HepG2 (cell line): ENCODE measurements around the gene ASAP2. TPM values are rescaled to one million over a fixed set of nuclear protein-coding genes. Genes with fewer than 3 reads are reported as not detected.

Source experiments
- ATAC-seq: fragments of 200-7000 bp; cut with Tn5 transposase; 3 replicates; pipeline ENCODE4 v1.9.1; 2020; ENCODE audit warnings: mild to moderate bottlenecking, moderate library complexity
- BruUV-seq: library from RNA; stranded (reverse); fragments of 400-500 nt; replicated peaks from 2 replicates; lab custom pipeline; 2021; lab: Mats Ljungman, UMichigan
- CTCF ChIA-PET: fragments of 300-600 bp; formaldehyde crosslinking; extraction: SDS; loops from one replicate; lab custom pipeline; 2021; ENCODE audit warnings: low total read pairs, inconsistent platforms, low intra/inter-chr PET ratio; lab: Yijun Ruan, JAX
- POLR2A ChIA-PET: fragments of 350-600 bp; sonication (Branson Sonifier 250); formaldehyde crosslinking; loops from one replicate; lab custom pipeline; 2020; ENCODE audit warnings: antibody characterized with exemption, inconsistent platforms; lab: Yijun Ruan, JAX
- DNase-seq: peaks from one replicate; pipeline ENCODE4 v3.0.0-alpha.2; 2015; ENCODE audit warnings: low spot score
- FAIRE-seq: peaks from 3 replicates; lab custom pipeline; 2011; peaks lifted over from hg19 to GRCh38; lab: Jason Lieb, UNC
- H2AFZ ChIP-seq: one replicate; pipeline ENCODE4 v1.6.1; 2011; ENCODE audit warnings: low read length, inconsistent platforms
- H3K27ac ChIP-seq: fragments of 300-600 bp; 3 replicates; pipeline ENCODE4 v1.8.0; 2011; ENCODE audit warnings: mixed run types, mild to moderate bottlenecking, mixed read lengths, low read length, inconsistent platforms; ENCODE audit not compliant: insufficient read depth; ENCODE audit errors: extremely low read length
- H3K27me3 ChIP-seq, 2 experiments: fragments of 200-600 bp in 1 of 2; 2 replicates in 1 of 2; 3 replicates in 1 of 2; pipeline versions ENCODE4 v1.6.0 to v1.8.0; 2011; ENCODE audit warnings: low read length in 2 of 2, mild to moderate bottlenecking in 2 of 2, moderate library complexity in 2 of 2, inconsistent platforms in 1 of 2; ENCODE audit not compliant: insufficient read depth in 2 of 2, control insufficient read depth in 1 of 2
- H3K36me3 ChIP-seq, 2 experiments: fragments of 200-600 bp in 1 of 2; replicated peaks in 1 of 2; 2 replicates in 1 of 2; 3 replicates in 1 of 2; pipeline versions ENCODE4 v1.5.1 to v1.8.0; 2011; ENCODE audit warnings: low read length in 2 of 2, inconsistent platforms in 1 of 2; ENCODE audit not compliant: insufficient read depth in 2 of 2, control insufficient read depth in 1 of 2
- H3K4me1 ChIP-seq: 2 replicates; pipeline ENCODE4 v1.5.1; 2012; ENCODE audit warnings: low read length, inconsistent platforms; ENCODE audit not compliant: insufficient read depth
- H3K4me2 ChIP-seq: 2 replicates; pipeline ENCODE4 v1.6.0; 2011; ENCODE audit warnings: low read depth, low read length, inconsistent platforms
- H3K4me3 ChIP-seq, 3 experiments: fragments of 200-600 bp in 1 of 3; sonication (generic), shearing (Covaris generic) in 1 of 3; replicated peaks in 1 of 3; 2 replicates each; pipeline ENCODE4 v1.5.1; 2011 to 2016; ENCODE audit warnings: low read length in 3 of 3, inconsistent platforms in 2 of 3, low read depth in 2 of 3, mild to moderate bottlenecking in 2 of 3, control low read depth in 1 of 3, mixed read lengths in 1 of 3; ENCODE audit not compliant: insufficient read depth in 1 of 3
- H3K79me2 ChIP-seq: one replicate; pipeline ENCODE4 v1.6.1; 2011; ENCODE audit warnings: low read length, inconsistent platforms; ENCODE audit not compliant: insufficient read depth
- H3K9ac ChIP-seq: 2 replicates; pipeline ENCODE4 v1.6.0; 2011; ENCODE audit warnings: mild to moderate bottlenecking, low read depth, low read length, inconsistent platforms; ENCODE audit not compliant: insufficient read depth
- H3K9me3 ChIP-seq: 2 replicates; pipeline ENCODE4 v1.5.1; 2012; ENCODE audit warnings: mild to moderate bottlenecking, low read length
- H4K20me1 ChIP-seq: 2 replicates; pipeline ENCODE4 v1.6.0; 2011; ENCODE audit warnings: inconsistent platforms, mild to moderate bottlenecking, low read length, moderate library complexity; ENCODE audit not compliant: insufficient read depth
- ADNP ChIP-seq: sonication (generic); formaldehyde crosslinking; IDR thresholded peaks from 2 replicates; pipeline ENCODE4 v1.4.0; 2020; ENCODE audit warnings: missing genetic modification reagents
- FOXK2 ChIP-seq: fragments of 450-650 bp; IDR thresholded peaks from 2 replicates; pipeline ENCODE4 v1.6.1; 2016
- FOXP4 ChIP-seq: sonication (generic); formaldehyde crosslinking; IDR thresholded peaks from 2 replicates; pipeline ENCODE4 v1.4.0; 2020; ENCODE audit warnings: missing genetic modification reagents
- NR3C1 ChIP-seq: sonication (generic); formaldehyde crosslinking; IDR thresholded peaks from 2 replicates; pipeline ENCODE4 v1.4.0; 2020; ENCODE audit warnings: missing genetic modification reagents
- TCF7L2 ChIP-seq: IDR thresholded peaks from 2 replicates; pipeline ENCODE4 v1.6.1; 2011; ENCODE audit warnings: mild to moderate bottlenecking, low read depth, low read length, moderate library complexity
- ZNF616 ChIP-seq: sonication (generic); formaldehyde crosslinking; IDR thresholded peaks from 2 replicates; pipeline ENCODE4 v1.5.0; 2020; ENCODE audit warnings: low read depth, mild to moderate bottlenecking, missing genetic modification reagents
- ZNF710 ChIP-seq: sonication (generic); formaldehyde crosslinking; IDR thresholded peaks from 2 replicates; pipeline ENCODE4 v1.5.0; 2020; ENCODE audit warnings: mild to moderate bottlenecking, missing genetic modification reagents, borderline replicate concordance
- ZNF878 ChIP-seq: sonication (generic); formaldehyde crosslinking; IDR thresholded peaks from 2 replicates; pipeline ENCODE4 v1.8.1; 2023; ENCODE audit warnings: mild to moderate bottlenecking, missing genetic modification reagents, moderate library complexity
- WGBS: methylation state at CpG from one replicate; pipeline ENCODE4 v1.1.6; 2017; ENCODE audit warnings: low lambda C conversion rate; 5-methylcytosine and 5-hydroxymethylcytosine counted together
- in situ Hi-C: cut with HindIII; loops from 2 replicates; pipeline ENCODE4 v1.10.0; 2017; ENCODE audit warnings: low pct_unique_long_range_greater_than_20kb; ENCODE audit not compliant: extremely low pct_ligation_motif_present
- intact Hi-C: fragments of 100-400 bp; cut with micrococcal nuclease; formaldehyde crosslinking; loops from one replicate; pipeline ENCODE4 v1.10.0; 2022; ENCODE audit not compliant: unreplicated experiment
- polyA plus RNA-seq, 8 experiments: library from polyadenylated mRNA; depleted of rRNA in 3 of 8; stranded (reverse) in 7 of 8; unstranded in 1 of 8; fragments of >200 nt; fragmentation: Illumina TruSeq in 4 of 8; extraction: Trizol in 4 of 8; gene quantifications; 2 replicates each; pipeline versions ENCODE4 v1.2.1 to v1.2.3, GENCODE V29; 2011 to 2016; ENCODE audit warnings: low read depth in 4 of 8, missing spikeins in 1 of 8, mixed read lengths in 1 of 8; ENCODE audit not compliant: insufficient read depth in 1 of 8
- total RNA-seq, 5 experiments: library from RNA; depleted of rRNA; stranded (reverse); fragments of >200 nt; fragmentation: Illumina TruSeq; extraction: Trizol; gene quantifications; 2 replicates each; pipeline ENCODE4 v1.2.3, GENCODE V29; 2016; ENCODE audit warnings: low read depth in 1 of 5
- TF ChIP-seq, protein P1 (sequence below): sonication (generic); formaldehyde crosslinking; IDR thresholded peaks from 2 replicates; pipeline ENCODE4 v1.5.1; 2020; ENCODE audit warnings: mild to moderate bottlenecking, missing genetic modification reagents, borderline replicate concordance

The ASAP2 gene
- total and polyA plus RNA-seq, 2 of the 13 experiments (the other 11 are each of a cell fraction or from before 2014, with no cell fraction given): 7.3 to 22.3 TPM

- H3K9me3 ChIP-seq: no peaks in the 10 kb centered on the region
- POLR2A ChIA-PET: interaction anchor here (1.0 kb wide), 1 partner anchor 14 kb away, joined by 3 read pairs; no protein-coding TSS in a partner anchor
- CTCF ChIA-PET: no interaction called here
- no peak overlapping the region for H3K4me3 ChIP-seq
- in situ Hi-C loops: no loop called here
- peaks cover 37% of the 10 kb centered on the region for H3K4me1 ChIP-seq
- H3K27ac ChIP-seq: no peak overlapping the region
- H3K36me3 ChIP-seq: peaks cover 10 to 17% of the 10 kb centered on the region in 2 experiments
- H3K79me2 ChIP-seq: no peaks in the 10 kb centered on the region
- intact Hi-C loops: no loop called here
- no peak overlapping the region for H3K9ac ChIP-seq
- TF ChIP-seq, protein P1, sequence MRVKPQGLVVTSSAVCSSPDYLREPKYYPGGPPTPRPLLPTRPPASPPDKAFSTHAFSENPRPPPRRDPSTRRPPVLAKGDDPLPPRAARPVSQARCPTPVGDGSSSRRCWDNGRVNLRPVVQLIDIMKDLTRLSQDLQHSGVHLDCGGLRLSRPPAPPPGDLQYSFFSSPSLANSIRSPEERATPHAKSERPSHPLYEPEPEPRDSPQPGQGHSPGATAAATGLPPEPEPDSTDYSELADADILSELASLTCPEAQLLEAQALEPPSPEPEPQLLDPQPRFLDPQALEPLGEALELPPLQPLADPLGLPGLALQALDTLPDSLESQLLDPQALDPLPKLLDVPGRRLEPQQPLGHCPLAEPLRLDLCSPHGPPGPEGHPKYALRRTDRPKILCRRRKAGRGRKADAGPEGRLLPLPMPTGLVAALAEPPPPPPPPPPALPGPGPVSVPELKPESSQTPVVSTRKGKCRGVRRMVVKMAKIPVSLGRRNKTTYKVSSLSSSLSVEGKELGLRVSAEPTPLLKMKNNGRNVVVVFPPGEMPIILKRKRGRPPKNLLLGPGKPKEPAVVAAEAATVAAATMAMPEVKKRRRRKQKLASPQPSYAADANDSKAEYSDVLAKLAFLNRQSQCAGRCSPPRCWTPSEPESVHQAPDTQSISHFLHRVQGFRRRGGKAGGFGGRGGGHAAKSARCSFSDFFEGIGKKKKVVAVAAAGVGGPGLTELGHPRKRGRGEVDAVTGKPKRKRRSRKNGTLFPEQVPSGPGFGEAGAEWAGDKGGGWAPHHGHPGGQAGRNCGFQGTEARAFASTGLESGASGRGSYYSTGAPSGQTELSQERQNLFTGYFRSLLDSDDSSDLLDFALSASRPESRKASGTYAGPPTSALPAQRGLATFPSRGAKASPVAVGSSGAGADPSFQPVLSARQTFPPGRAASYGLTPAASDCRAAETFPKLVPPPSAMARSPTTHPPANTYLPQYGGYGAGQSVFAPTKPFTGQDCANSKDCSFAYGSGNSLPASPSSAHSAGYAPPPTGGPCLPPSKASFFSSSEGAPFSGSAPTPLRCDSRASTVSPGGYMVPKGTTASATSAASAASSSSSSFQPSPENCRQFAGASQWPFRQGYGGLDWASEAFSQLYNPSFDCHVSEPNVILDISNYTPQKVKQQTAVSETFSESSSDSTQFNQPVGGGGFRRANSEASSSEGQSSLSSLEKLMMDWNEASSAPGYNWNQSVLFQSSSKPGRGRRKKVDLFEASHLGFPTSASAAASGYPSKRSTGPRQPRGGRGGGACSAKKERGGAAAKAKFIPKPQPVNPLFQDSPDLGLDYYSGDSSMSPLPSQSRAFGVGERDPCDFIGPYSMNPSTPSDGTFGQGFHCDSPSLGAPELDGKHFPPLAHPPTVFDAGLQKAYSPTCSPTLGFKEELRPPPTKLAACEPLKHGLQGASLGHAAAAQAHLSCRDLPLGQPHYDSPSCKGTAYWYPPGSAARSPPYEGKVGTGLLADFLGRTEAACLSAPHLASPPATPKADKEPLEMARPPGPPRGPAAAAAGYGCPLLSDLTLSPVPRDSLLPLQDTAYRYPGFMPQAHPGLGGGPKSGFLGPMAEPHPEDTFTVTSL (CRISPR knock-in tag): no peak
- TF ChIP-seq TCF7L2: no peak
- no peak for TF ChIP-seq ZNF878 (CRISPR knock-in tag)
- no peak for TF ChIP-seq FOXK2
- no peak for TF ChIP-seq FOXP4 (CRISPR knock-in tag)
- no peak for TF ChIP-seq ADNP (CRISPR knock-in tag)
- no peak for TF ChIP-seq ZNF616
- no peak for TF ChIP-seq ZNF710
- no peak for TF ChIP-seq NR3C1 (CRISPR knock-in tag)
- ATAC-seq: no peak
- 96% methylated on average over 12 of the region's 12 CpGs for WGBS
- no peak for FAIRE-seq
- no peak overlapping the region for H3K4me2 ChIP-seq
- no peaks in the 10 kb centered on the region for H4K20me1 ChIP-seq
- DNase-seq: no peak
- H2AFZ ChIP-seq: no peak overlapping the region
- no peaks in the 10 kb centered on the region for H3K27me3 ChIP-seq
- BruUV-seq: no TSS peak
Observed at GRCh38 chr2:9341337-9341887, 134.8 kb downstream of the ASAP2 start.
